T-helper 2 cell treated with Interferon-gamma antibody and Interleukin-4, amounts not matched to agents 5 μg/mL and 100 μg/mL, for 36 hours (primary cell): ENCODE data around the gene BRSK2.
"Not testable (repeated sequence)": the region's sequence is repeated elsewhere in the genome, so short reads cannot be mapped to it uniquely, and the experiment has no call there.

ENCODE experiments used
- DNase-seq: peaks from one replicate; pipeline ENCODE4 v3.0.0; 2021; ENCODE audit warnings: low spot score
- H3K27ac Mint-ChIP-seq: one replicate; pipeline ENCODE4 v1.8.0; 2021; ENCODE audit warnings: mild to moderate bottlenecking, mixed read lengths
- H3K27me3 Mint-ChIP-seq: one replicate; pipeline ENCODE4 v1.8.0; 2021; ENCODE audit warnings: low read depth, mixed read lengths
- H3K36me3 Mint-ChIP-seq: one replicate; pipeline ENCODE4 v1.8.0; 2021; ENCODE audit warnings: low read depth, mixed read lengths
- H3K4me1 Mint-ChIP-seq: one replicate; pipeline ENCODE4 v1.8.0; 2021; ENCODE audit warnings: low read depth, mixed read lengths
- H3K4me3 Mint-ChIP-seq: one replicate; pipeline ENCODE4 v1.8.0; 2022; ENCODE audit warnings: mild to moderate bottlenecking, moderate library complexity, mixed read lengths
- H3K9me3 Mint-ChIP-seq: one replicate; pipeline ENCODE4 v1.8.0; 2021; ENCODE audit warnings: mixed read lengths

The BRSK2 gene

DNA sequence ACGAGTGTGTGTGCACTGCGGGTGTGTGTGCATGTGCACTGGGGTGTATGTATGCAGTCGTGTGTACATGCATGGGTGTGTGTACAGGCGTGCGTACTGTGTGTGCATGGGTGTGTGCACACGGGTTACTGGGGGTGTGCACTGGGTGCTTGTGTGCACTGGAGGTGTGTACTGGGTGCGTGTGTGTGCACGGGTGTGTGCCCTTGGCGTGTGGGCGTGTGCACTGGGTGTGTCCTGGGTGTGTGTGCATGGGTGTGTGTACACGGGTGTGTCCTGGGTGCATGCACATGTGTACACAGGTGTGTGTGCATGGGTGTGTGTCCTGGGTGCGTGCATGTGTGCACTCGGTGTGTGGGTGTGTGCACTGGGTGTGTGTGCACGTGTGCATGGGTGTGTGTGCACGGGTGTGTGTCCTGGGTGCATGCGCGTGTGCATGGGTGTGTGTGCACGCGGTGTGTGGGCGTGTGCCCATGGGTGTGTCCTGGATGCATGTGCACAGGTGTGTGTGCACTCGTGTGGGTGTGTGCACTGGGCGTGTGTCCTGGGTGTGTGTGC is 39.1 kb downstream of the BRSK2 start:
- H3K27me3 Mint-ChIP-seq: no peaks in the 10 kb centered on the region
- H3K4me1 Mint-ChIP-seq: no peaks in the 10 kb centered on the region
- H3K4me3 Mint-ChIP-seq: no peak overlapping the region
- H3K27ac Mint-ChIP-seq: no peak overlapping the region
- H3K36me3 Mint-ChIP-seq: no peaks in the 10 kb centered on the region
- DNase-seq: no peak
- no peaks in the 10 kb centered on the region for H3K9me3 Mint-ChIP-seq

- Mint-ChIP-seq H3K4me3 (no peak overlapping the region), H3K27me3 (no peaks in the 10 kb centered on the region), H3K27ac (no peak overlapping the region), H3K9me3 (no peaks in the 10 kb centered on the region), H3K36me3 (no peaks in the 10 kb centered on the region), H3K4me1 (no peaks in the 10 kb centered on the region)
- no peak for DNase-seq
These were observed 43.8 kb downstream of the BRSK2 start for GRCh38 chr11:1433568-1433967.

DNA sequence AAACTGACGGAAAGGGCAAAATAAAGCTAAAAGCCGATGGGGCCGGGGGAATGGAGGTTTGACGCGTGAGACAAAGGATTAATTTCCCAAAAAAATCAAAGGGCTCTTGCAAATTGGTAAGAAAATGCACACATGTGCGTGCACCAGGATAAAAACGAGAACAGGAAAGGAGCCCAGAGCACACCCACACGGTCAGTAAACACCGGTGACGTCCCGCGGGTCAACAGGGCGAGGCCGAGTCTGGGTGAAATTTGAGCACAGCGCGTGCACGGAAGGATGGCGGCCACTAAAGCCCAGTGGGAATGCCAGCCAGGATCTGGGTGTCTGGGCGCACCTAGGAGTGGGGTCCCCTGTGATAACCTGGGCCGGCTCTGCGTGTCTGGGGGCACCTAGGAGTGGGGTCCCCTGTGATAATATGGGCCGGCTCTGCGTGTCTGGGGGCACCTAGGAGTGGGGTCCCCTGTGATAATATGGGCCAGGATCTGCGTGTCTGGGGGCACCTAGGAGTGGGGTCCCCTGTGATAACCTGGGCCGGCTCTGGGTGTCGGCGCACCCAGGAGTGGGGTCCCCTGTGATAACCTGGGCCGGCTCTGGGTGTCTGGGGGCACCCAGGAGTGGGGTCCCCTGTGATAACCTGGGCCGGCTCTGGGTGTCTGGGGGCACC is 44.4 kb downstream of the BRSK2 start:
- H3K9me3 Mint-ChIP-seq: no peaks in the 10 kb centered on the region
- no peaks in the 10 kb centered on the region for H3K27me3 Mint-ChIP-seq
- no peaks in the 10 kb centered on the region for H3K36me3 Mint-ChIP-seq
- no peaks in the 10 kb centered on the region for H3K4me1 Mint-ChIP-seq
- H3K27ac Mint-ChIP-seq: no peak overlapping the region
- no peak for DNase-seq
- no peak overlapping the region for H3K4me3 Mint-ChIP-seq

DNA sequence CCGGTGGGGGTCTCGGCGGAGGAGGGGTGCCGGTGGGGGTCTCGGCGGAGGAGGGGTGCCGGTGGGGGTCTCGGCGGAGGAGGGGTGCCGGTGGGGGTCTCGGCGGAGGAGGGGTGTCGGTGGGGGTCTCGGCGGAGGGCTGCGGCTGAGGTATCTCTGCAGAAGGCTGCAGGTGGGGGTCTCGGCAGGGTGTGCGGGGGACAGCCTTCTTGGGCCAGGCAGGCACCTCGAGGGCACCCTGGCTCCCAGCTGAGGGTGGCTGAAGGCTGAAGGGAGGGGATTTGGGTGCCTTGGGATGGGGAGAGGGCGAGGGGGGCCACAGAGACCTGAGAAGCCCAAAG is 45.7 kb downstream of the BRSK2 start:
- H3K36me3 Mint-ChIP-seq, H3K27ac Mint-ChIP-seq, H3K4me1 Mint-ChIP-seq, H3K9me3 Mint-ChIP-seq, H3K4me3 Mint-ChIP-seq, H3K27me3 Mint-ChIP-seq, DNase-seq: not testable (repeated sequence)

DNA sequence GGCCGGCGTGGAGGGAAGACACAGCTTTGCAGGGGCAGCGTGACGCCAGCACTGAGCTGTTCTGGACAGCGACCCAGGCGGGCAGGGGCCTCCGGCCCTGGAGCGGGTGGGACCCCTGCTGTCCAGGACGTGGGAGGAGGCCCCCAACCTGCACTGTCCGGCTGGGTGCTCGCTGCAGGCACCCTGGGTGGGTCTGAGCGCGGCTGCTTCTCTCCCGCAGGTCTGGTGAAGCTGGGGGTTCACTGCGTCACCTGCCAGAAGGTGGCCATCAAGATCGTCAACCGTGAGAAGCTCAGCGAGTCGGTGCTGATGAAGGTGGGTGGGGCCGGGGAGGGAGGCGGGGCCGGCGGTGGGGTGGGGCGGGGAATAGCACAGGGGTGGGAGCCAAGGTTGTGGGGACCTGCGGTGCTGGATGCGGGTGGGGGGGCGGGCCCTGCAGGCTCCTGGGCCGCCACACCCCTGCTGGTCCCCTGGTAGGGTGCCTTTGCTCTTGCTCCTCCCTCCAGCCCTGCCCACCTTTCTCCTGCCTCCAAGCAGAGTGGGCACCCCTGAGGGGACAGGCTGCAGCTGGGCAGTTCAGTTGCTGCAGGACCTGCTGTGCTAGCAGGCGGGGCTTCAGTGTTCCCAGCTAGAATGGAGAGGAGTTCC is 46.2 kb downstream of the BRSK2 start:
- no peak for DNase-seq
- no peak overlapping the region for H3K27ac Mint-ChIP-seq
- H3K27me3 Mint-ChIP-seq: no peaks in the 10 kb centered on the region
- H3K4me3 Mint-ChIP-seq: no peak overlapping the region
- no peaks in the 10 kb centered on the region for H3K36me3 Mint-ChIP-seq
- no peaks in the 10 kb centered on the region for H3K9me3 Mint-ChIP-seq
- no peaks in the 10 kb centered on the region for H3K4me1 Mint-ChIP-seq

DNA sequence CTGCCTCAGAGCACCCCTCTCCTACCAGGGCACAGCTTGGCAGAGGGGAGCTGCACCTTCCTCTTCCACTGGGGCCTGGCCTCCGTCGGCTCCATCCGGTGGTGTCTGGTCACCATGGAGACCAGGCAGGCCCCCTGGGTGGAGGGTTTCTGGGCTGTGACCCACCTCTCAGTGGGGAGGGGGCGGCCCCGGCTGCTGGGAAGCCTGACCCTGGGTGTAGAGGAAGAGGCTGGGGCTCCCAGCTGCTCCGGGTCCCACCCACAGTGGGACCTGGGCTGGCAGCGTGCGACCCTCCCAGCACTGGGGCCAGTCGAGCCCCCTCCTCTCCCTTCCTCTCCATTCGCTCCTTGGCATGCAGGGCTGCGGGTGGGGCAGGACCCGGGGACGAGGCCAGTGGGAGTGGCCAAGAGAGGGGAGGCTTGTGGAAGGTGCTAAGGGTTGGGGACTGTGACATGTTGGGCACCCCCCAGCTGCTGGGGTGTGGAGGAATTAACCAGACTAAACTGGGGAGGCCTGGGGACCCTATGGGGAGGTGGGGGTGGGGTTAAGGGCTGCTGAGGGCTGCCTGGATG is 46.8 kb downstream of the BRSK2 start:
- H3K36me3 Mint-ChIP-seq: no peaks in the 10 kb centered on the region
- no peak overlapping the region for H3K27ac Mint-ChIP-seq
- H3K4me1 Mint-ChIP-seq: no peaks in the 10 kb centered on the region
- H3K27me3 Mint-ChIP-seq: no peaks in the 10 kb centered on the region
- no peaks in the 10 kb centered on the region for H3K9me3 Mint-ChIP-seq
- no peak for DNase-seq
- no peak overlapping the region for H3K4me3 Mint-ChIP-seq

GRCh38 chr11:1437500-1437899 is 47.8 kb downstream of the BRSK2 start:
- no peak overlapping the region for H3K4me3 Mint-ChIP-seq
- DNase-seq: no peak
- H3K27ac Mint-ChIP-seq: no peak overlapping the region
- H3K4me1 Mint-ChIP-seq: no peaks in the 10 kb centered on the region
- no peaks in the 10 kb centered on the region for H3K9me3 Mint-ChIP-seq
- H3K27me3 Mint-ChIP-seq: no peaks in the 10 kb centered on the region
- no peaks in the 10 kb centered on the region for H3K36me3 Mint-ChIP-seq

GRCh38 chr11:1438261-1438966 is 48.7 kb downstream of the BRSK2 start:
- Mint-ChIP-seq H3K36me3 (no peaks in the 10 kb centered on the region), H3K4me3 (no peak overlapping the region), H3K4me1 (no peaks in the 10 kb centered on the region), H3K9me3 (no peaks in the 10 kb centered on the region), H3K27me3 (no peaks in the 10 kb centered on the region), H3K27ac (no peak overlapping the region)
- DNase-seq: no peak

GRCh38 chr11:1438967-1439330 is 49.2 kb downstream of the BRSK2 start:
- H3K36me3 Mint-ChIP-seq: no peaks in the 10 kb centered on the region
- DNase-seq: no peak
- no peak overlapping the region for H3K4me3 Mint-ChIP-seq
- no peaks in the 10 kb centered on the region for H3K27me3 Mint-ChIP-seq
- H3K9me3 Mint-ChIP-seq: no peaks in the 10 kb centered on the region
- no peaks in the 10 kb centered on the region for H3K4me1 Mint-ChIP-seq
- no peak overlapping the region for H3K27ac Mint-ChIP-seq

DNA sequence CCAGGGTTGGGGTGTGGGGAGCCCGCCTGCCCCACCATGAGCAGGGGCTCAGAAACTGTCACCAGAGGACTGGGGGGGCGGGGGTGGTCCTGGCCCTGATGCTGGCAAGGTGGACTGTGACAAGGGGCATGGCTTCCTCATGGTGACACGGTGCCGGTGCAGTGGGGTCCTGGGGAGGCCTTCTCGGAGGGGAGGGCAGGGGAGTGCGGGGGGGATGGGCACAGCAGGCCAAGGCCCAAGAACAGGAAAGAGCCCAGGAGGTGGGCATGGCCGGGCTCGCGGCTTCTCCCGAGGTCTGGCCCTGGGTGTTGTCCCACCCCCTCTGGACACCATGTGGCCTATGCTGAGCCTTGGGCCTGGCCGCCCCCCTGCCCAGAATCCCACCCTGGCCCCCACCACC is 49.6 kb downstream of the BRSK2 start:
- Mint-ChIP-seq H3K4me1 (no peaks in the 10 kb centered on the region), H3K27ac (no peak overlapping the region), H3K9me3 (no peaks in the 10 kb centered on the region), H3K27me3 (no peaks in the 10 kb centered on the region), H3K36me3 (no peaks in the 10 kb centered on the region), H3K4me3 (no peak overlapping the region)
- DNase-seq: no peak

GRCh38 chr11:1440066-1440465 is 50.3 kb downstream of the BRSK2 start:
- no peak overlapping the region for H3K27ac Mint-ChIP-seq

GRCh38 chr11:1440496-1440895 is 50.8 kb downstream of the BRSK2 start:
- Mint-ChIP-seq H3K36me3 (no peaks in the 10 kb centered on the region), H3K4me1 (no peaks in the 10 kb centered on the region), H3K4me3 (no peak overlapping the region), H3K9me3 (no peaks in the 10 kb centered on the region), H3K27me3 (no peaks in the 10 kb centered on the region), H3K27ac (no peak overlapping the region)
- DNase-seq: no peak

More at GRCh38 chr11:1440066-1440465, 50.3 kb downstream of the BRSK2 start:
- H3K4me3 Mint-ChIP-seq: no peak overlapping the region
- DNase-seq: no peak
- H3K4me1 Mint-ChIP-seq: no peaks in the 10 kb centered on the region
- H3K9me3 Mint-ChIP-seq: no peaks in the 10 kb centered on the region
- no peaks in the 10 kb centered on the region for H3K36me3 Mint-ChIP-seq
- H3K27me3 Mint-ChIP-seq: no peaks in the 10 kb centered on the region

- H3K4me3 Mint-ChIP-seq: no peak overlapping the region
- no peaks in the 10 kb centered on the region for H3K4me1 Mint-ChIP-seq
- no peaks in the 10 kb centered on the region for H3K36me3 Mint-ChIP-seq
- no peaks in the 10 kb centered on the region for H3K27me3 Mint-ChIP-seq
- H3K27ac Mint-ChIP-seq: no peak overlapping the region
- DNase-seq: no peak
- H3K9me3 Mint-ChIP-seq: no peaks in the 10 kb centered on the region
These were observed 52.4 kb downstream of the BRSK2 start for GRCh38 chr11:1442163-1442562.

DNA sequence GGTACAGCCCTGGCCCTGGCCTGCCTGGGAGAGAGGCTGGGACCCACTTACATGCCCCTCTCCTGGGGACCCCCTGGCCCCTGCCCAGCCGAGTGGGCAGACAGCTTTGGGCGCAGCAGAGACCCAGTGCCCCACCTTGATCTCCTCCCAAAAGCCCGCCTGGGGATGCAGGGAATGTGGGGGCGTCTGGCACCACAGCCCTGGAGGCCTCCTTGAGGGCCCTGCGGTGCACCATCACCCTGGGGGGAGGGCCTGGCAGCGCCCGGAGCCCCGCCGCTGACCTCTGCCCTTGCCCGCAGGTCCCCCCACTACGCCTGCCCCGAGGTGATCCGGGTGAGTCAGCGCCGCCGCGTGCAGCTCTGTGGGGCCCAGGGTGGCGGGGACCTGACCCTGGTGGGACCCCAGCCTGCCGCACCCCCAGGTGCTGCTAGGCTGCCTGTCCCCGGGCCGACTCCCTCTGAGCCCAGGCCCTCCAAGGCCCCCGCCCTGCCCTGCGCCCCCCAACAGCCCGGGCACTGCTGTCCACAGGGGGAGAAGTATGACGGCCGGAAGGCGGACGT is 53.2 kb downstream of the BRSK2 start:
- Mint-ChIP-seq H3K36me3 (no peaks in the 10 kb centered on the region), H3K27me3 (no peaks in the 10 kb centered on the region), H3K9me3 (no peaks in the 10 kb centered on the region), H3K4me1 (no peaks in the 10 kb centered on the region), H3K4me3 (no peak overlapping the region), H3K27ac (no peak overlapping the region)
- DNase-seq: no peak
